Measurements from ENCODE around the gene VIPR1. TPM values are rescaled to one million over a fixed set of nuclear protein-coding genes. Genes with fewer than 3 reads are reported as not detected.

The VIPR1 gene
- polyA plus RNA-seq, 3 donors = 1.0 to 2.1 (median 1.4) TPM

DNA sequence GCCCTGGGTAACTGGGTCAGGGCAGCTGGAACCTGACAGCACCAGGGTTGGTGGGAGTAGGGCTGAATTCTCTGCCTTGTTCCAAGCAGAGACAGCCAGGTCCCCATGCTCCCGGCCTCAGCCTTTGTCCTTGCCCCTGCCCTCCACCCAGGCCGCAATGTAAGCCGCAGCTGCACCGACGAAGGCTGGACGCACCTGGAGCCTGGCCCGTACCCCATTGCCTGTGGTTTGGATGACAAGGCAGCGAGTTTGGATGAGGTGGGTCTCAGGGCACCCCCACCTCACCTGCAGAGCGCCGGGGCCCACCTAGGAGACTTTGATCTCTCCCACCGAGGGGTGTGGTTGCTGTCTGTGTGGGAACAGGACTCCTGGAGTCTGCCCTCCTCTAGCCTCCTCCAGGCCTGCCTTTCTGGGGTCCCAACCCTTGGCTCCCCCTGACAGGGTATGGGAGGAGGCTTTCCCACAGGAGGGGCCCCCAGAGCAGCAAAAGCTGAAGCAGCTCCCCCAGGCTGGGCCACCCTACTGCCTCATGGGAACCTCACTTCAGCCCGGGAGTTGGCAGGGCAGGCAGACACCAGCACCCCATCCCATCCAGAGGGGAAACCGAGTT, 23.4 kb downstream of the VIPR1 start:
- no peak for DNase-seq (ENCODE audit: extremely low read depth in 1 of 11, low read depth in 9 of 11, low spot score in 4 of 11)

DNA sequence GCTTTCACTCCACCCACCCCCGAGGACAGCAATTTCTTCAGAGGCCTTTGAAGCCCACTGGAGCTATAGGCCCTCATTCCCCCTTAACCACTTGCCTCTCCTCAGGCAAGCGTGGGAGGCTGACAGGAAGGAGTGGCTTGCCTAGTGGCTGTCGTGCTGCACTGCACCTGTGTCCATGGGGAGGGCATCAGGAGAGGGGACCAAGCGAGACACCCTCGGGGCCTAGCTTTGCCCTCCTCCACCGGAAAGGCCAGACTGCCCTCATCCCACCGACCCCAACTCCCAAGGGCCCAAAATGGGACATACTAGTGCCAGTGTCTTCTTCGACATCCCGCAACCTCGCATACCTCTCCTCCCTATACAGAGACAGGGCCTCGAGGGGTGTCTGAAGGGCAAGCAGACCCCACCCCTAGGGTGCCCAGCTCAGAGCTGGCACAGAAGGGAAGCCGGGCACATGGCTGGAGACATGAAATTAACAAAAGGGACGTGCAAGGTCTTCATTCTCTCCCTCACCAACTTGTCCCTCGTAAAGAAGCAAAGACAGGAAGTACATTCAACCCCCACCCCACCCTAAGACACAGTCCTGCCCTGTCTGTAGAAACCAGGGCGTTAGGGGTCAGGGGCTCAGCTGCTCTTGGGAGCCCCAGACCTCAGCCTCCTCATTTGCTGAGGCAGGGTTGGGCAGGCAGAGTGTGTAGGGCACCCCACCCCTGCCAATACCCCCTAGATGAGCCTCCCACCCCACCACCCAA, 24.3 kb downstream of the VIPR1 start:
- DNase-seq (ENCODE audit: extremely low read depth in 1 of 11, low read depth in 9 of 11, low spot score in 4 of 11) = no peak

DNA sequence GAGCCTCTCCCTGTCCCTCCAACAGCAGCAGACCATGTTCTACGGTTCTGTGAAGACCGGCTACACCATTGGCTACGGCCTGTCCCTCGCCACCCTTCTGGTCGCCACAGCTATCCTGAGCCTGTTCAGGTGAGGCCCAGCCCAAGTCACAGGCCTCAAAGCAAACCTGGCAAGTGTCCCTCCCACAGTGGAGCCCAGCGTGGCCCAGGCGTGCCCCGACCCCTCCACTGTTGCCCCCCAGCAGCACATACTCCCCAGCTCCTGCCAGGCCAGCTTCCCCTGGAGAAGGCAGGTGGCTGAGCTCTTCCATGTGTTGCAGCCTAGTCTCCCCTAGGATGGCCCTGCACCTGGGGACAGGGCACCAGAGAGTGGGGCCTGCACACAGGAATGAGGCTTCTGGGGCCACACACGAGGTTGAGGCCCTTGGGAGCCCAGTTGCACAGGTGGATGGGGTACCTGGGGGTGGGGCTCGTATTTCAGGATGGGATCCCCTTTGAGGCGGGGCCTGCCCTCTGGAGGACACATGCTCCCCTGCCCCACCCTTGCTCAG, 25.0 kb downstream of the VIPR1 start:
- no peak for DNase-seq (ENCODE audit: extremely low read depth in 1 of 11, low read depth in 9 of 11, low spot score in 4 of 11)

DNA sequence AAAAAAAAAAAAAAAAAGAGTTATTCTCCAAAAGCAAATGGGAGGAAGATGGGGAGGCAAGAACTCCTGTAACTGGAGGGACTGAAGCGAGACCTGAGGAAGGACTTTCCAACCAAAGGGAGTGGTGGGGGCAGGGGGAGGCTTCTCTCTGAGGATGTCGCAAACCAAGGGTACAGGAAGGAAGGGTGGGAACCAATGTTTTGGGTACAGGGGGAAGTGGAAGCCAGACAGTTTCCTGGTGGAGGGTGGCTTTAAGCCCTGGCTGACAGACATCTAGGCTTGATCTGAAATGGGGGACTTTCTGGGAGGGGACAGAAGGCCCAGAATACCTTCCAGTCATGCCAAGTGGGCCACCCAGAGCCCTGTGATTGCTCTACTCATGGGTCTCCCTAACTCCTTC, 27.0 kb downstream of the VIPR1 start:
- no peak for DNase-seq (ENCODE audit: extremely low read depth in 1 of 11, low read depth in 9 of 11, low spot score in 4 of 11)

DNA sequence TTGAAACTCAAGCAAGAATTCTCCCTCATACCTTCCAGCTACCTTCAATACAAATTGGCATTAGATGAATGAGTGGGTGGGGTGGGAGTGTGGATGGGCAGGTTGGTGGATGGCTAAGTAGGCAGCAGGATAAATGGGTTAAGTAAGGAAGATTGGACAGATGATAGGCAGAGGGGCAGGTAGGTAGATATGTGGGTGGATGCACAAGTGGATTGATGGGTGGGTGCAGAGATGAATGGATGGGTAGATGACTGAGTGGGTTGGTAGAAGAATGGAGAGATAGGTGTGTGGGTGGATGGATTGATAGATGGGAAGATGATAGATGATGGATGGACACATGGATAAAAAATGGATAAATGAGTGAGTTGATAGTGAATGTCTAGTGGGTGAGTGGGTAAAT, 27.6 kb downstream of the VIPR1 start:
- DNase-seq (ENCODE audit: extremely low read depth in 1 of 11, low read depth in 9 of 11, low spot score in 4 of 11) = no peak

DNA sequence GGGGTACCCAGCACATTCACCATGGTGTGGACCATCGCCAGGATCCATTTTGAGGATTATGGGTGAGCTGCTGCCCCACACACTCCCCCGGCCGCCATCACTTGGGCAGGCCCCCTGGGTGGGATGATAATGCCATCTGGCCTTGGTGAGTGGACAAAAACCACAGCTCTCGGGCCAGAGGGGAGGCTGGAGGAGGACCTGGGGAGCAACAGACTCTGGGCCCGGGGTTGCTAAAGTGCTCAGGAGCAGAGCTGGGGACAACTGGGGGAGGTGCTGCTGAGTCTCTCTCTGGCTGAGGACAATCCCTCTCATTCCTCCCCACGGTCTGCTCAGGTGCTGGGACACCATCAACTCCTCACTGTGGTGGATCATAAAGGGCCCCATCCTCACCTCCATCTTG, 29.0 kb downstream of the VIPR1 start:
- no peak for DNase-seq (ENCODE audit: extremely low read depth in 1 of 11, low read depth in 9 of 11, low spot score in 4 of 11)

DNA sequence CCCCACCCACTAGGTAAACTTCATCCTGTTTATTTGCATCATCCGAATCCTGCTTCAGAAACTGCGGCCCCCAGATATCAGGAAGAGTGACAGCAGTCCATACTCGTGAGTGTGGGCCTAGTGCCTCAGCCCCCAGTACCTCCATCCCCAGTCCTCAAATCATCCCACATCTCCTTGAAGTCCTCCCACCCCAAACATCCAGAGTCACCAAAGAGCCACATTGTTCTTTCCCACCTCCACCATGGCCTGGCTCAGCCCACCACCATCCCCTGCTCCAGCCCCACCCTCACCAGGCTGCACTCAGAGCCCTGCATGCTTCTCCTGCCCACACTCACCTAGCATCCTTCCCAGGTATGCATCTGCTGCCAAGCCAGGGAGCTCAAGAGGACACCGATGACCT, 29.8 kb downstream of the VIPR1 start:
- no peak for DNase-seq (ENCODE audit: extremely low read depth in 1 of 11, low read depth in 9 of 11, low spot score in 4 of 11)

DNA sequence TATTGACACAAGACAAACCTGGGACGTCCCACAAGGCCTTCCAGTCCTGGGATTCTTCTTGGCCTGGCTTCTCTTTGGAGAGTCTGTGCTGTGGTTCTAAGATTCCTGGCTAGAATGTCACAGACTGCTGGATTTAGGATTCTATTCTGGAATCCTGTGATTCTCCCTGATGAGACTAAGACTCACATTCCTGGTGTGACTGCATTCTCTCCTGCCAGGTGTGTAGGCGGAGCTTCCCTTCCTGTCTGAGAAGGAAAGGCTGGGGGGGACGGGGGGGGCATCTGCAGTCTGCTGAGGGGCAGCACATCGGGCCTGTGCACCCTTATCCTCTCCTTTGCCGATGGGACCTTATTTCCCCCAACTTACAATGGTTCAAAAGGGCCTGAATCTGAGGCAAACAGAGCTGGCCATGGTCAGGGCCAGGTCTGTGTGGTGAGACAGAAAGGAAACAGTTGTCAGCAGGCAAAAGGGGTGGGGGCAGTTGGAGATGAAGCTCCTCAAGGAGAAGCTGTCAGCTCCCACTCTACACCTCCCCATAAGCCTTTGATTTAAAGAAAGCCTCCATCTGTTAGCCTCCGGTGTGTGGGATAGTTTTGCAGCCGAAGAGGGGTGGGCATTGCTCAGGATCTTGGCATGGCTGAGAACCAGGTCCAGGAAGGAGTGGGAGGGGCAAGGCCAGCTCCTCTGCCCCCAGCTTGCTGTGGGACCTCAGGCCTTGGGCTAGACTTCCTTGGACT, 30.9 kb downstream of the VIPR1 start:
- no peak for DNase-seq (ENCODE audit: extremely low read depth in 1 of 11, low read depth in 9 of 11, low spot score in 4 of 11)

DNA sequence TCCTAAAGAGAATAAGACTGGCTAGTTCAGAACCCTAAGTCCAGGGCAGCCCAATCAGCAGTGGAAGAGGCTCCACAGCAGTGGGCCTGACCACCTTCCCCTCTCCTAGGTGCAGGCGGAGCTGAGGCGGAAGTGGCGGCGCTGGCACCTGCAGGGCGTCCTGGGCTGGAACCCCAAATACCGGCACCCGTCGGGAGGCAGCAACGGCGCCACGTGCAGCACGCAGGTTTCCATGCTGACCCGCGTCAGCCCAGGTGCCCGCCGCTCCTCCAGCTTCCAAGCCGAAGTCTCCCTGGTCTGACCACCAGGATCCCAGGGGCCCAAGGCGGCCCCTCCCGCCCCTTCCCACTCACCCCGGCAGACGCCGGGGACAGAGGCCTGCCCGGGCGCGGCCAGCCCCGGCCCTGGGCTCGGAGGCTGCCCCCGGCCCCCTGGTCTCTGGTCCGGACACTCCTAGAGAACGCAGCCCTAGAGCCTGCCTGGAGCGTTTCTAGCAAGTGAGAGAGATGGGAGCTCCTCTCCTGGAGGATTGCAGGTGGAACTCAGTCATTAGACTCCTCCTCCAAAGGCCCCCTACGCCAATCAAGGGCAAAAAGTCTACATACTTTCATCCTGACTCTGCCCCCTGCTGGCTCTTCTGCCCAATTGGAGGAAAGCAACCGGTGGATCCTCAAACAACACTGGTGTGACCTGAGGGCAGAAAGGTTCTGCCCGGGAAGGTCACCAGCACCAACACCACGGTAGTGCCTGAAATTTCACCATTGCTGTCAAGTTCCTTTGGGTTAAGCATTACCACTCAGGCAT, 33.7 kb downstream of the VIPR1 start:
- DNase-seq (ENCODE audit: extremely low read depth in 1 of 11, low read depth in 9 of 11, low spot score in 4 of 11) = no peak

DNA sequence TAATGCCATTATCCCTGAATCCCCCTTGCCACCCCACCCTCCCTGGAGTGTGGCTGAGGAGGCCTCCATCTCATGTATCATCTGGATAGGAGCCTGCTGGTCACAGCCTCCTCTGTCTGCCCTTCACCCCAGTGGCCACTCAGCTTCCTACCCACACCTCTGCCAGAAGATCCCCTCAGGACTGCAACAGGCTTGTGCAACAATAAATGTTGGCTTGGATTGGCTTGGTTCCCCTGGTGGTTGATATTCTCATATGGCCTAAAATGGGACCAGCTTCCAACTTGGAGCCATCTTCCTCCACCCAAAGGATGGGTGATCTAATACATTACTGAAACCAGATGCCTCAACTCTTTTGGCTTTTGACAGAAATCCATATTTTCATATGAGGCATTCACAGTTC, 34.9 kb downstream of the VIPR1 start:
- no peak for DNase-seq (ENCODE audit: extremely low read depth in 1 of 11, low read depth in 9 of 11, low spot score in 4 of 11)

DNA sequence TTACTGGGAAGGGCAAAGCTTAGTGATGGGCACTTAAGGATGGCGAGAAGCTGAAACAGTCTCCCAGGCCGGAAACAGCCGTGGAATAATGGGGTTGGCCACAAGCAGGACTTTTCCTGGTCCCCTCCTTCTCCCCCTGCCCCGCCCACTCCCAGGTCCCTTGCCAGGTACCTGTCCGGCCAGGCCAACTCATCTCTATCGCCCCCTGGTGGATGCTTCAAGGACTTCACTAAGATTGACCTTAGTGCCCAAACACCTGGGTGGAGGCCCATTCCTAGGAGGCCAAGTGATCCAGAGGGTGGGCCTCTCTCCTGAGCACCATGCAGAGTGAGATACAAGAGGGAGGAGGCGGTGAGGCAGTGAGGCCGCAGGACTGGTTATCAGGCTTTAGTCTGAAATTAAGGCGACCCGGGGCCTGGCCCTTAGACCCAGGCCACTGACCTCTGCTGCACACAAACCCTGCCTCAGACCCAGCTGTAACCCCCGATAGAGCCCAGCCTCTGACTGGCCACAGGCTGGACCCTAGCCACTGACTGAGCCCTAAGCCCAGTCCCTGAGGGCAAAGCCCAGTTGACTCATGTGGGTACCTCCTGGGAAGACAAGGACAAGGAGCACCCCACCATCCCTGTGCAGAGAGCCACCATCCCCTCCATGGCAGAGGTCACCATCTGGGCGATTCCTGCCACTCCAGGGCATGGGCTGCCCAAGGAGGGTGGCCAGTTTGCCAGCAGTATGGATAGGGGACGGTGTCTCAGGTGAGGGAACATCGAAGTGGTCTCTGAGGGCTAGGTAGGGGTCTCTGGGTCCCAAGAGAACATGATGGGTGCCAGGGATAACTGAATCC, 37.6 kb downstream of the VIPR1 start:
- peak in 7 of 11 donors; percentile 6 to 38 (median 16) for DNase-seq (ENCODE audit: extremely low read depth in 1 of 11, low read depth in 9 of 11, low spot score in 4 of 11)

DNA sequence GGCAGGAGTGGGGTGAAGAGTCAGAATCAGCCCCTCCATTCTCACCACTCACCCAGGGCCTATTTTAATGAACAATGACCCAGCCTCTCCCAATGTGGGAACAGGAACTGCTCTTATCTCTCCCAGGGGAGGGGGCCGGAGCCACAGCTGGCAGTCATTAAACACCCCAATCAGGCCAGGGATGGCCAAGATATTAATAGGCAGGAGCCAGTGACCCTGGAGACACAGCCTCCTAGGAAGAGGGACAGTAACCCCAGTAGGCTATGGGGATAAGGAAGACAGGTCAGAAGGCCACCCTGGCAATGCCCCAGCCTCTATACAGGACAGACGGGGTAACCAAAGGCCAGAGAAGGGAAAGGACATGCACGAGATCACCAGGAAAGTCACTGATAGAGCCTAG, 38.6 kb downstream of the VIPR1 start:
- no peak for DNase-seq (ENCODE audit: extremely low read depth in 1 of 11, low read depth in 9 of 11, low spot score in 4 of 11)

DNA sequence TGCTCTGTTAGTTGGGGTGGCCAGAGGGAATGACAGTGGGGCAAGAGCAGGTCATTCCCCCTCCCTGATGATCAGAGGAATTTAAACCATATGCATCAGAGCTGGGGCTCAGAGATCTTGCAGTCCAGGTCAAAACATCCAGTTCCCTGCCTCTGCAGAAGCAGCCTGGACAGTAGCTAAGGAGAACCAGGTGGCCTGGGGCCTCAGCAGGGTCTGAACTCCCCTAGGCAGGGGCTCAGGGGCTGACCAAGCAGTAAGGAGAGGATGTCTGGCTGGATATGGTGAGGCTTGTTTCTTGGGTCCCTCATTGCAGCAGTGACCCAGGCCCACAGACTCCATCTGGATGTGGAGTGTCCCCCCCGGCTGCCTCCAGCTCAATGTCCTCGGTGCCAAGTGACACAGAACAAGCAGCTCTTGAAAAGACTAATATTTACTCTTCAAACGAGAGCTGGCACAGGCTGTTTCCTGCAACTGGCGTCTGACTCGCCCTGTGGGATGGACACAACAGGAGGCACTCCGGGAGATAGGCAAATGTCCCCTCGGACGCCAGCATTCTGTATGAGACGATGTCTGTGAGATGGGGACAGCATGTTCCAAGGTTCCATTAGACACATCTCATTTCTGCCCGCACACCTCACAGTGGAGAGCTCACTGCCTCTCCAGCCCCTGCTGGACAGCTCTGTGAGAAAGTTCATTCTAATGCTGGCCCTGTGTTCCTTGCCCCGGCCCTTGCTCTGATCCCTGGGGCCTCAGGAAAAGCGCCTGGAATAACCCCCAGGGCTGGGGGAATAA, 42.2 kb downstream of the VIPR1 start:
- DNase-seq (ENCODE audit: extremely low read depth in 1 of 11, low read depth in 9 of 11, low spot score in 4 of 11) = no peak

DNA sequence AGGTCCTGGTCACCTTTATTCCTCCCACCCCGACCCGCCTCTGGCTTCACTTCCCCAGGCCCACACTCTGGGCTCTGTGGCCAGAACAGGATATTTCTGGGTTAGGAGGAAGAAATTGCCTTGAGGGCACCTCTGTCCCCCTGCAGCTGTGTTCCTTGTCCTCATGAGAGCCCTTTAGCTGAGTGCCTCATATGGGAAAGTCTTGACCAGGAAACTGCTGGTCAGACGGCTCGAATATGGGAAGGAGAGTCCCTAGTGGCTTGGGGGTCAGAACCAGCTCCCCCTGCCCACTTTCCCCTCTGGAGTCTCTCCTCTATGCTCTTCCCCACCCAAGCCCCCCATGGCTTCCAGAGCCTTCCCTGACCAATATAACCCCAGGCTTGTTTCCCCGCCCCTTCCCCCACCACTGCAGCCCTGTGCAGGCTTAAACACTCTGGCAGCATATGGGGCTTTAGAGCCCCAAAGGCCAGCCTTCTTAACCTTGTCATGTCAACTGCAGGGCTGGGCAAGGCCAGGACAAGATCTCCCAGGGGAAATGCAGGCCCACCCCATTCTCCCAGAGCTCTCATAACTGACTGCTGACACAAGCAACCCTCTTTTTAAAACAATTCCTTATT, 42.9 kb downstream of the VIPR1 start:
- no peak for DNase-seq (ENCODE audit: extremely low read depth in 1 of 11, low read depth in 9 of 11, low spot score in 4 of 11)

DNA sequence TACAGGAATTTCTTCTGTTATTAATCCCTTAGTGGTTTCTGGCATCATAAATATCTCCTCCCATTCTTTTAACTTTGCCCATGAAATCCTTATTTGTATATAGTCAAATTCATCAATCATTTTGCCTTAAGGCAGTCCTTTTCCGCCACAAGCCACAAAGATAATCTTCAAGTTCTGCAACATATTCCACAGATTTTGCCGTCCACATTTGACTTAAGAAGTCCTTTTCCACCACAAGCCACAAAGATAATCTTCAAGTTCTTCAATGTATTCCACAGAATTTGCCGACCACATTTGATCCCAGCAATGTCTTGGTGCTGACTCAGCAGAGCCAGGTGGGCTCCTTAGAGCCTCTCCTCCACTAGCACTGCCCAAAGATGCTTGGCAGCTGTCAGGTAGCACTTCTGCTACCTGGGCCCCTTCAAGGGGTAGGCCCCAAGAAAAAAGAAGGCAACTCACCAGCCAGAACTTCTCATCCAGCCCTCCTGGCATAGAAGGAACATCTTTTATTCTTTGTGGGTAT, 44.3 kb downstream of the VIPR1 start:
- no peak for DNase-seq (ENCODE audit: extremely low read depth in 1 of 11, low read depth in 9 of 11, low spot score in 4 of 11)

DNA sequence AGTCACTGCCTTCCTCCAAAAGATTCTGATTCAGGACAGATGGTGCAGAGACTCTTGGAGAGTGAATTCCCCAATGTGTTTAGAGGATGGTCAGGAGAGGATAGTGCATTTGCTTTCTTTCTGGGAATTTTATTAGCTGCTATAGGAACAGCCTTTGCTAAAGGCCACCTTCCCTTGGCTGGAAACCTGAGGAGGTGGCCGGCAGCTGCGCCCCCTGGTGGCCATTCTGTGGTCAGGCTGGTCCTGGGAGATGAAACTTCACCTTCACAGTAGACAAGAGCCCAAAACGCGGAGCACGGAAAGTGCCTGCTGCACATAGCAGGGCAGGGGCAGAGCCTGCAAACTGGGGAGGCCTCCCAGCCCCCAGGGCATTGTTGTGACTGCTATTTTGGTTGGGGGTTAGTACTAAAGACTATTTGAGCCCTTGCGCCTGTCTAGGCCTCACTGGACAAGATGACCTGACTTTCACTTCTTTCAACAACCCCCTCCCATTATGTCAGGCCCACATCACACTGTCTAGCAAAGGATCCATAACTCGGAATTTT, 45.0 kb downstream of the VIPR1 start:
- DNase-seq (ENCODE audit: extremely low read depth in 1 of 11, low read depth in 9 of 11, low spot score in 4 of 11) = peak in 8 of 11 donors; percentile 15 to 42 (median 34)

DNA sequence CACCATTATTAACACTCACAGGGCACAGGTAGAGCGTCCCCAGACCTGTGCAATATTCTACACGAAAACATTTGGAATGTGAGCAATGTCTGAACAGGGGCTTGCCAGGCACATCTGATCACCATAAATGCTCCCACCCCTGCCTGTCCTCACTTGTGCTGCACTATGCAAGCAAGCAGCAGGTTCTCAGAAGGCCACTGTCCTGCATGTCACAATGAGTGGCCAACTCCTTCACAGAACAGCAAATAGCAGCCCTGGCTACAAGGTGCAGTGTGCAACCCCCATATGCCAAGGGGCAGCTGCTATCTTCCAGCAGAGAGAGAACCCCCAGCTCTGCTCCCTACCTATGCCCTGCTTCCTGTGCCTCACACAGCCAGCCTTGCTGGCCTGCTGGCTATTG, 46.7 kb downstream of the VIPR1 start:
- no peak for DNase-seq (ENCODE audit: extremely low read depth in 1 of 11, low read depth in 9 of 11, low spot score in 4 of 11)
